ENCODE results near the gene OPA1.

Gene OPA1

GRCh38 chr3:193592841-193593667 lies at the start of gene OPA1:
Gene OPA1 (plus strand): TSS chr3:193593208. CDS start chr3:193593378, 170 bp downstream.
- TF ChIP-seq CTCF (conservative IDR thresholded peaks at IDR 0.05; ENCODE audit: low read depth, low read length): peak; percentile 35
- peak within 1 kb of the TSS; percentile 94 for H3K4me3 ChIP-seq (ENCODE audit: low read depth, low read length)
- peak; percentile 99 for DNase-seq (ENCODE audit: low read depth)

GRCh38 chr3:193544289-193544688 lies 48.7 kb upstream of the OPA1 start:
- H3K4me3 ChIP-seq (ENCODE audit: low read depth, low read length): no peak overlapping the region
- TF ChIP-seq CTCF (conservative IDR thresholded peaks at IDR 0.05; ENCODE audit: low read depth, low read length): no peak
- DNase-seq (ENCODE audit: low read depth): no peak

GRCh38 chr3:193545304-193545703 lies 47.7 kb upstream of the OPA1 start:
- DNase-seq (ENCODE audit: low read depth): no peak
- H3K4me3 ChIP-seq (ENCODE audit: low read depth, low read length): no peak overlapping the region
- no peak for TF ChIP-seq CTCF (conservative IDR thresholded peaks at IDR 0.05; ENCODE audit: low read depth, low read length)

- no peak overlapping the region for H3K4me3 ChIP-seq (ENCODE audit: low read depth, low read length)
- TF ChIP-seq CTCF (conservative IDR thresholded peaks at IDR 0.05; ENCODE audit: low read depth, low read length): no peak
- DNase-seq (ENCODE audit: low read depth): no peak
Observed at GRCh38 chr3:193546129-193546528, 46.9 kb upstream of the OPA1 start.

- TF ChIP-seq CTCF (conservative IDR thresholded peaks at IDR 0.05; ENCODE audit: low read depth, low read length): no peak
- H3K4me3 ChIP-seq (ENCODE audit: low read depth, low read length): no peak overlapping the region
- no peak for DNase-seq (ENCODE audit: low read depth)
Observed at GRCh38 chr3:193548406-193548805, 44.6 kb upstream of the OPA1 start.

- no peak for TF ChIP-seq CTCF (conservative IDR thresholded peaks at IDR 0.05; ENCODE audit: low read depth, low read length)
- DNase-seq (ENCODE audit: low read depth): no peak
- no peak overlapping the region for H3K4me3 ChIP-seq (ENCODE audit: low read depth, low read length)
Observed at GRCh38 chr3:193552923-193553322, 40.1 kb upstream of the OPA1 start.

- TF ChIP-seq CTCF (conservative IDR thresholded peaks at IDR 0.05; ENCODE audit: low read depth, low read length): no peak
- H3K4me3 ChIP-seq (ENCODE audit: low read depth, low read length): no peak overlapping the region
- DNase-seq (ENCODE audit: low read depth): no peak
Observed at GRCh38 chr3:193553586-193553985, 39.4 kb upstream of the OPA1 start.

Measured in choroid plexus epithelial cell (primary cell).